A549 (cell line): ENCODE results near the gene SRGAP3. TPM values are rescaled to one million over a fixed set of nuclear protein-coding genes. Genes with fewer than 3 reads are reported as not detected.

Experiments used
- ATAC-seq, 2 experiments: fragments of 200-7000 bp in 1 of 2; fragments of >200 bp in 1 of 2; cut with Nextera tagmentation in 1 of 2; cut with Tn5 transposase in 1 of 2; 3 replicates each; pipeline versions ENCODE4 v1.8.0 to v1.9.1; 2018 to 2020; ENCODE audit warnings: mild to moderate bottlenecking in 1 of 2, moderate library complexity in 1 of 2
- CTCF ChIA-PET: fragments of 300-600 bp; sonication (Branson Sonifier 250); formaldehyde crosslinking; extraction: SDS; loops from one replicate; lab custom pipeline; 2021; ENCODE audit warnings: antibody characterized with exemption, inconsistent platforms; lab: Yijun Ruan, JAX
- POLR2A ChIA-PET: fragments of 350-600 bp; formaldehyde crosslinking; extraction: SDS; loops from one replicate; lab custom pipeline; 2021; ENCODE audit warnings: antibody characterized with exemption, inconsistent platforms; lab: Yijun Ruan, JAX
- DNase-seq, 2 experiments: peaks; one replicate each; pipeline versions ENCODE4 v3.0.0 to v3.0.0-alpha.2; 2011 to 2016; ENCODE audit warnings: low read depth in 1 of 2, low spot score in 1 of 2
- FAIRE-seq: peaks from 2 replicates; lab custom pipeline; 2011; peaks lifted over from hg19 to GRCh38; lab: Jason Lieb, UNC
- H3K27ac ChIP-seq, 2 experiments: fragments of >200 bp; sonication (Bioruptor Twin); formaldehyde crosslinking; 3 replicates each; pipeline ENCODE4 v1.5.1; 2016 to 2017
- H3K4me1 ChIP-seq: fragments of >200 bp; sonication (Bioruptor Twin); formaldehyde crosslinking; 3 replicates; pipeline ENCODE4 v1.6.1; 2016
- H3K4me2 ChIP-seq: fragments of >200 bp; sonication (Bioruptor Twin); formaldehyde crosslinking; 3 replicates; pipeline ENCODE4 v1.6.1; 2016
- H3K4me3 ChIP-seq: fragments of >200 bp; sonication (Bioruptor Twin); formaldehyde crosslinking; 3 replicates; pipeline ENCODE4 v1.5.1; 2016
- H3K9me3 ChIP-seq: fragments of >200 bp; sonication (Bioruptor Twin); formaldehyde crosslinking; 3 replicates; pipeline ENCODE4 v1.6.1; 2016
- CBX2 ChIP-seq: fragments of 200-600 bp; sonication (generic); IDR thresholded peaks from 2 replicates; pipeline ENCODE4 v1.6.1; 2016; ENCODE audit warnings: low read depth, mild to moderate bottlenecking, borderline replicate concordance
- CBX8 ChIP-seq: fragments of 200-600 bp; sonication (generic); IDR thresholded peaks from 2 replicates; pipeline ENCODE4 v1.6.1; 2016
- CEBPB ChIP-seq, 2 experiments: fragments of >200 bp in 1 of 2; sonication (Bioruptor Twin) in 1 of 2; formaldehyde crosslinking in 1 of 2; IDR thresholded peaks; 2 replicates each; pipeline ENCODE4 v1.6.1; 2012 to 2016
- CHD2 ChIP-seq: fragments of 150-350 bp; IDR thresholded peaks from 2 replicates; pipeline ENCODE4 v1.6.1; 2014; ENCODE audit warnings: low read length; ENCODE audit not compliant: partially characterized antibody
- EP300 ChIP-seq, 2 experiments: fragments of >200 bp; sonication (Bioruptor Twin); formaldehyde crosslinking; IDR thresholded peaks; 2 replicates in 1 of 2; 3 replicates in 1 of 2; pipeline ENCODE4 v1.6.1; 2016 to 2017
- ESRRA ChIP-seq: fragments of 150-350 bp; IDR thresholded peaks from 2 replicates; pipeline ENCODE4 v1.6.1; 2014; ENCODE audit warnings: mild to moderate bottlenecking, low read length, borderline replicate concordance
- FOSB ChIP-seq: fragments of 250-450 bp; sonication (Bioruptor Pico); IDR thresholded peaks from 2 replicates; pipeline ENCODE4 v1.5.0; 2020; ENCODE audit warnings: mild to moderate bottlenecking, moderate library complexity
- FOXS1 ChIP-seq: fragments of 250-450 bp; sonication (Bioruptor Pico); IDR thresholded peaks from 2 replicates; pipeline ENCODE4 v1.5.0; 2020; ENCODE audit warnings: mild to moderate bottlenecking, moderate library complexity
- GATA3 ChIP-seq: IDR thresholded peaks from 2 replicates; pipeline ENCODE4 v1.6.1; 2012; ENCODE audit warnings: borderline replicate concordance
- HEYL ChIP-seq: fragments of 250-450 bp; sonication (Bioruptor Pico); IDR thresholded peaks from 2 replicates; pipeline ENCODE4 v1.8.0; 2021; ENCODE audit warnings: mild to moderate bottlenecking, moderate library complexity
- HOXA7 ChIP-seq: fragments of 250-450 bp; sonication (Bioruptor Pico); IDR thresholded peaks from 2 replicates; pipeline ENCODE4 v1.5.0; 2020; ENCODE audit warnings: mild to moderate bottlenecking, moderate library complexity
- JUN ChIP-seq, 2 experiments: fragments of >200 bp; sonication (Bioruptor Twin); formaldehyde crosslinking; IDR thresholded peaks; 2 replicates in 1 of 2; 3 replicates in 1 of 2; pipeline ENCODE4 v1.6.1; 2016 to 2017
- JUNB ChIP-seq: fragments of >200 bp; sonication (Bioruptor Twin); formaldehyde crosslinking; IDR thresholded peaks from 2 replicates; pipeline ENCODE4 v1.6.1; 2016
- KDM1A ChIP-seq: fragments of 200-600 bp; sonication (generic); IDR thresholded peaks from 2 replicates; pipeline ENCODE4 v1.6.1; 2016; ENCODE audit warnings: low read depth, mild to moderate bottlenecking
- KDM5A ChIP-seq: fragments of 200-600 bp; sonication (generic); IDR thresholded peaks from 2 replicates; pipeline ENCODE4 v1.6.1; 2016; ENCODE audit warnings: antibody characterized with exemption, mild to moderate bottlenecking
- MAZ ChIP-seq: fragments of 150-350 bp; IDR thresholded peaks from 2 replicates; pipeline ENCODE4 v1.6.1; 2014; ENCODE audit warnings: antibody characterized with exemption, low read depth, low read length, borderline replicate concordance
- MYC ChIP-seq: IDR thresholded peaks from 2 replicates; pipeline ENCODE4 v1.6.1; 2012; ENCODE audit warnings: mild to moderate bottlenecking, inconsistent platforms, low read length, improper control_type of control experiment, borderline replicate concordance
- NFE2L2 ChIP-seq: fragments of 150-350 bp; conservative IDR thresholded peaks from 2 replicates; pipeline ENCODE4 v1.6.1; 2014; ENCODE audit warnings: low read length
- NPAS2 ChIP-seq: fragments of 250-450 bp; sonication (Bioruptor Pico); IDR thresholded peaks from 2 replicates; pipeline ENCODE4 v1.8.0; 2022; ENCODE audit warnings: mild to moderate bottlenecking, moderate library complexity, borderline replicate concordance
- NR3C1 ChIP-seq: fragments of >200 bp; sonication (Bioruptor Twin); formaldehyde crosslinking; IDR thresholded peaks from 3 replicates; pipeline ENCODE4 v1.6.1; 2017
- PHF8 ChIP-seq: fragments of 200-600 bp; sonication (generic); IDR thresholded peaks from 2 replicates; pipeline ENCODE4 v1.6.1; 2016; ENCODE audit warnings: low read depth, mild to moderate bottlenecking, antibody characterized with exemption, moderate library complexity, borderline replicate concordance
- POLR2A ChIP-seq: IDR thresholded peaks from 2 replicates; pipeline ENCODE4 v1.6.1; 2012; ENCODE audit warnings: mild to moderate bottlenecking, low read length
- RARB ChIP-seq: fragments of 250-450 bp; sonication (Bioruptor Pico); IDR thresholded peaks from 2 replicates; pipeline ENCODE4 v1.8.0; 2021; ENCODE audit warnings: mild to moderate bottlenecking, moderate library complexity
- RFX5 ChIP-seq: fragments of 450-650 bp; IDR thresholded peaks from 2 replicates; pipeline ENCODE4 v1.7.1; 2014; ENCODE audit warnings: antibody characterized with exemption, mild to moderate bottlenecking, moderate library complexity
- SREBF2 ChIP-seq: fragments of 450-650 bp; IDR thresholded peaks from 2 replicates; pipeline ENCODE4 v1.6.1; 2014; ENCODE audit warnings: mild to moderate bottlenecking, moderate library complexity
- WGBS: methylation state at CpG from one replicate; pipeline ENCODE4 v1.1.6; 2017; ENCODE audit errors: missing lambda C conversion rate; 5-methylcytosine and 5-hydroxymethylcytosine counted together
- polyA plus RNA-seq, 4 experiments: library from polyadenylated mRNA; depleted of rRNA in 3 of 4; stranded (reverse); fragments of >200 nt; fragmentation: RNase III in 1 of 4; extraction: RNeasy Plus Mini Kit Qiagen cat#74134 plus additional on column Dnase treatment in 1 of 4; gene quantifications; 2 replicates in 3 of 4; 3 replicates in 1 of 4; pipeline ENCODE4 v1.2.3, GENCODE V29; 2011 to 2017
- TF ChIP-seq, protein P1 (sequence below): IDR thresholded peaks from 2 replicates; pipeline ENCODE4 v1.6.1; 2012; ENCODE audit warnings: low read depth, borderline replicate concordance
- TF ChIP-seq, protein P2 (sequence below): IDR thresholded peaks from 2 replicates; pipeline ENCODE4 v1.6.1; 2012
- TF ChIP-seq, protein P3 (sequence below): fragments of >200 bp; sonication (Bioruptor Twin); formaldehyde crosslinking; IDR thresholded peaks from 2 replicates; pipeline ENCODE4 v1.6.1; 2016
- TF ChIP-seq, protein P4 (sequence below): fragments of 250-450 bp; sonication (Bioruptor Pico); IDR thresholded peaks from 2 replicates; pipeline ENCODE4 v1.5.0; 2021; ENCODE audit warnings: mild to moderate bottlenecking, moderate library complexity, borderline replicate concordance
- TF ChIP-seq, protein P5 (sequence below): fragments of 150-350 bp; IDR thresholded peaks from 2 replicates; pipeline ENCODE4 v1.6.1; 2014; ENCODE audit warnings: low read depth, mild to moderate bottlenecking, low read length
- TF ChIP-seq, protein P6 (sequence below): fragments of >200 bp; sonication (Bioruptor Twin); formaldehyde crosslinking; IDR thresholded peaks from 3 replicates; pipeline ENCODE4 v1.6.1; 2016
- TF ChIP-seq, protein P7 (sequence below): IDR thresholded peaks from 2 replicates; pipeline ENCODE4 v1.6.1; 2012

Gene SRGAP3
- polyA plus RNA-seq, 2 of the 4 experiments (the other 2 are of a cell fraction) = 1.6 to 2.5 TPM

DNA sequence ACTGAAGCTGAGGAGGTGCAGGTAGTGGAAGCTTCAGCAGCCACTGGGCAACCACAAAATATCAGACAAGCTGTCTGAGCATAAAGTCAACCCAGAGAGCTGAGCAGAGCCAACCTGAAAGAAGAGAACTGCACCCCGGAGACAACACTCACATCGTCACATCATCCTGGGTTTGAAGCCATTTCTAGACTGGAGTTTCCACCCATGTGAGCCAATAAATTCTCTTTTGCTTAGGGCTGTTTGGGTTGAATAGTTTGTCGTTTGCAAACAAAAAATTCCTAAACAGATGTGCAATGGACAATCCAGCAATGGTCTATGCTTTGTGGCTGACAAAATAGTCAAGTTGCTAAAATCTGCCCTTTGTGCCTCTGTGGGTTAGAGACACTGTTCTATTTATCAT is 270.9 kb downstream of the SRGAP3 start:
- Histone ChIP-seq H3K4me3 (no peak overlapping the region), H3K4me1 (no peaks in the 10 kb centered on the region), H3K9me3 (peaks cover 11% of the 10 kb centered on the region; the same call in 1 of the 3 replicates), H3K4me2 (no peak overlapping the region), H3K27ac (no peak overlapping the region)
- DNase-seq (no peak), ATAC-seq (no peak), FAIRE-seq (no peak)
- POLR2A ChIA-PET = no interaction called here
- CTCF ChIA-PET = interaction anchor here (1.4 to 11.6 kb wide), 4 partner anchors 8 to 322 kb away, joined by 3 to 190 read pairs (median 48); no protein-coding TSS in a partner anchor
- TF ChIP-seq FOXS1 (no peak), EP300 (IDR thresholded peaks at IDR 0.05) (no peak), GATA3 (no peak), SREBF2 (no peak), JUN (IDR thresholded peaks at IDR 0.05) (no peak), NPAS2 (CRISPR knock-in tag) (no peak), RARB (CRISPR knock-in tag) (no peak), MYC (no peak), RFX5 (no peak), MAZ (no peak), CEBPB (IDR thresholded peaks at IDR 0.05) (no peak), POLR2A (no peak), KDM1A (no peak), FOSB (CRISPR knock-in tag) (no peak), HEYL (no peak), PHF8 (no peak), KDM5A (no peak)
- TF ChIP-seq, protein P1, sequence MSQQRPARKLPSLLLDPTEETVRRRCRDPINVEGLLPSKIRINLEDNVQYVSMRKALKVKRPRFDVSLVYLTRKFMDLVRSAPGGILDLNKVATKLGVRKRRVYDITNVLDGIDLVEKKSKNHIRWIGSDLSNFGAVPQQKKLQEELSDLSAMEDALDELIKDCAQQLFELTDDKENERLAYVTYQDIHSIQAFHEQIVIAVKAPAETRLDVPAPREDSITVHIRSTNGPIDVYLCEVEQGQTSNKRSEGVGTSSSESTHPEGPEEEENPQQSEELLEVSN = no peak
- TF ChIP-seq, protein P2, sequence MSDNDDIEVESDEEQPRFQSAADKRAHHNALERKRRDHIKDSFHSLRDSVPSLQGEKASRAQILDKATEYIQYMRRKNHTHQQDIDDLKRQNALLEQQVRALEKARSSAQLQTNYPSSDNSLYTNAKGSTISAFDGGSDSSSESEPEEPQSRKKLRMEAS = no peak
- TF ChIP-seq, protein P3, sequence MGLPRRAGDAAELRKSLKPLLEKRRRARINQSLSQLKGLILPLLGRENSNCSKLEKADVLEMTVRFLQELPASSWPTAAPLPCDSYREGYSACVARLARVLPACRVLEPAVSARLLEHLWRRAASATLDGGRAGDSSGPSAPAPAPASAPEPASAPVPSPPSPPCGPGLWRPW = no peak
- 16% methylated on average over 3 of the region's 3 CpGs for WGBS

DNA sequence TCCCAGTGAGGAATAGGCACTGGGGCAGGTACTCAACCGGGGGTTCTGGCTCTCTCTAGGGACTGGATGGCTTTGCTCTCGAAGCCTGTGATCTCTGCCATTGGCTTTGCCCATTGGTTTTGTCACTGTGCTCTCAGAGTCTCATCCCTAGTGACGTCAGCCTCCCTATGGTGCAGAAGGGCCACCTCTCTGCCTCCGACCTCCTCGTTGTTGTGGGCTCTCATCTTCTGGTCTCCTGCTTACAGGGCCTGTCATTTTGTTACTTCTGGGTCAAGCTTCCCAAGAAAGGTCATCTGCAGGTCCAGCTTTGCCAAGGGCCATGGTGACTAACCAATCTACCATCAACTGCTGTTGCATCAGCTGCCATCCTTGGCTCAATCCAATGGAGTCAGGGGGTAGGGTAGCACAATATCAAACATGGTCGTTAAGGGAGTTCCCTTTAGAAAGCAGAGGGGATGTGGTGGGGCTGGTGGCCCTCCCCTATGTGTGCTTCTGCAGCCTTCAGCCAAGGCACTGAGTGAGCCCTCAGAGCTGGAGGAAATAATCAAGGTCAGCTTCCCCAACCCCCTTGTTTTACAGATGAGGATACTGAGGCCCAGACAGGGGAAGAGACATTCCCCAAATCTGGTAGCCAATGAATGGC is 272.8 kb downstream of the SRGAP3 start:
- Histone ChIP-seq H3K4me3 (no peak overlapping the region), H3K4me1 (no peaks in the 10 kb centered on the region), H3K4me2 (no peak overlapping the region), H3K9me3 (peaks cover 11% of the 10 kb centered on the region; the same call in 1 of the 3 replicates), H3K27ac (no peak overlapping the region)
- ChIA-PET POLR2A (no interaction called here), CTCF (interaction anchor here (0.5 to 11.6 kb wide), 7 partner anchors 10 to 387 kb away, joined by 3 to 190 read pairs (median 4); partner anchors contain the start of gene OXTR)
- FAIRE-seq = no peak
- no peak for DNase-seq
- WGBS = 27% methylated on average over 6 of the region's 6 CpGs
- ATAC-seq = no peak
- no peak for TF ChIP-seq CBX8
- TF ChIP-seq FOXS1 = no peak
- no peak for TF ChIP-seq CHD2
- TF ChIP-seq SREBF2 = no peak
- no peak for TF ChIP-seq ESRRA
- TF ChIP-seq CBX2 = no peak
- no peak for TF ChIP-seq GATA3
- TF ChIP-seq, protein P3 = no peak
- no peak for TF ChIP-seq NFE2L2
- TF ChIP-seq, protein P4, sequence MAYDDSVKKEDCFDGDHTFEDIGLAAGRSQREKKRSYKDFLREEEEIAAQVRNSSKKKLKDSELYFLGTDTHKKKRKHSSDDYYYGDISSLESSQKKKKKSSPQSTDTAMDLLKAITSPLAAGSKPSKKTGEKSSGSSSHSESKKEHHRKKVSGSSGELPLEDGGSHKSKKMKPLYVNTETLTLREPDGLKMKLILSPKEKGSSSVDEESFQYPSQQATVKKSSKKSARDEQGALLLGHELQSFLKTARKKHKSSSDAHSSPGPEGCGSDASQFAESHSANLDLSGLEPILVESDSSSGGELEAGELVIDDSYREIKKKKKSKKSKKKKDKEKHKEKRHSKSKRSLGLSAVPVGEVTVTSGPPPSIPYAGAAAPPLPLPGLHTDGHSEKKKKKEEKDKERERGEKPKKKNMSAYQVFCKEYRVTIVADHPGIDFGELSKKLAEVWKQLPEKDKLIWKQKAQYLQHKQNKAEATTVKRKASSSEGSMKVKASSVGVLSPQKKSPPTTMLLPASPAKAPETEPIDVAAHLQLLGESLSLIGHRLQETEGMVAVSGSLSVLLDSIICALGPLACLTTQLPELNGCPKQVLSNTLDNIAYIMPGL (CRISPR knock-in tag) = no peak
- TF ChIP-seq, protein P5, sequence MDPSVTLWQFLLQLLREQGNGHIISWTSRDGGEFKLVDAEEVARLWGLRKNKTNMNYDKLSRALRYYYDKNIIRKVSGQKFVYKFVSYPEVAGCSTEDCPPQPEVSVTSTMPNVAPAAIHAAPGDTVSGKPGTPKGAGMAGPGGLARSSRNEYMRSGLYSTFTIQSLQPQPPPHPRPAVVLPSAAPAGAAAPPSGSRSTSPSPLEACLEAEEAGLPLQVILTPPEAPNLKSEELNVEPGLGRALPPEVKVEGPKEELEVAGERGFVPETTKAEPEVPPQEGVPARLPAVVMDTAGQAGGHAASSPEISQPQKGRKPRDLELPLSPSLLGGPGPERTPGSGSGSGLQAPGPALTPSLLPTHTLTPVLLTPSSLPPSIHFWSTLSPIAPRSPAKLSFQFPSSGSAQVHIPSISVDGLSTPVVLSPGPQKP = no peak
- TF ChIP-seq HOXA7 = no peak
- no peak for TF ChIP-seq JUNB
- TF ChIP-seq, protein P6, sequence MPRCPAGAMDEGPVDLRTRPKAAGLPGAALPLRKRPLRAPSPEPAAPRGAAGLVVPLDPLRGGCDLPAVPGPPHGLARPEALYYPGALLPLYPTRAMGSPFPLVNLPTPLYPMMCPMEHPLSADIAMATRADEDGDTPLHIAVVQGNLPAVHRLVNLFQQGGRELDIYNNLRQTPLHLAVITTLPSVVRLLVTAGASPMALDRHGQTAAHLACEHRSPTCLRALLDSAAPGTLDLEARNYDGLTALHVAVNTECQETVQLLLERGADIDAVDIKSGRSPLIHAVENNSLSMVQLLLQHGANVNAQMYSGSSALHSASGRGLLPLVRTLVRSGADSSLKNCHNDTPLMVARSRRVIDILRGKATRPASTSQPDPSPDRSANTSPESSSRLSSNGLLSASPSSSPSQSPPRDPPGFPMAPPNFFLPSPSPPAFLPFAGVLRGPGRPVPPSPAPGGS = no peak
- no peak for TF ChIP-seq NR3C1
- no peak for TF ChIP-seq KDM1A
- TF ChIP-seq, protein P7, sequence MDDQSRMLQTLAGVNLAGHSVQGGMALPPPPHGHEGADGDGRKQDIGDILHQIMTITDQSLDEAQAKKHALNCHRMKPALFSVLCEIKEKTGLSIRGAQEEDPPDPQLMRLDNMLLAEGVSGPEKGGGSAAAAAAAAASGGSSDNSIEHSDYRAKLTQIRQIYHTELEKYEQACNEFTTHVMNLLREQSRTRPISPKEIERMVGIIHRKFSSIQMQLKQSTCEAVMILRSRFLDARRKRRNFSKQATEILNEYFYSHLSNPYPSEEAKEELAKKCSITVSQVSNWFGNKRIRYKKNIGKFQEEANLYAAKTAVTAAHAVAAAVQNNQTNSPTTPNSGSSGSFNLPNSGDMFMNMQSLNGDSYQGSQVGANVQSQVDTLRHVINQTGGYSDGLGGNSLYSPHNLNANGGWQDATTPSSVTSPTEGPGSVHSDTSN = no peak
- no peak for TF ChIP-seq MYC
- TF ChIP-seq, all 56 proteins: peak for 0
